GM10266 (cell line): ENCODE measurements around the gene NUP98.
"Not testable (repeated sequence)": the region's sequence is repeated elsewhere in the genome, so short reads cannot be mapped to it uniquely, and the experiment has no call there.

ENCODE experiments used
- DNase-seq: peaks from one replicate; pipeline ENCODE4 v3.0.0; 2012; ENCODE audit errors: extremely low spot score
- TF ChIP-seq, protein P1 (sequence below): IDR thresholded peaks from 2 replicates; pipeline ENCODE4 v1.5.1; 2012; ENCODE audit warnings: mild to moderate bottlenecking, low read depth; ENCODE audit not compliant: control insufficient read depth, insufficient read depth; ENCODE audit errors: missing control alignments

Gene NUP98

GRCh38 chr11:3782963-3783362 lies 14.4 kb downstream of the NUP98 start:
- DNase-seq = no peak
- TF ChIP-seq, protein P1, sequence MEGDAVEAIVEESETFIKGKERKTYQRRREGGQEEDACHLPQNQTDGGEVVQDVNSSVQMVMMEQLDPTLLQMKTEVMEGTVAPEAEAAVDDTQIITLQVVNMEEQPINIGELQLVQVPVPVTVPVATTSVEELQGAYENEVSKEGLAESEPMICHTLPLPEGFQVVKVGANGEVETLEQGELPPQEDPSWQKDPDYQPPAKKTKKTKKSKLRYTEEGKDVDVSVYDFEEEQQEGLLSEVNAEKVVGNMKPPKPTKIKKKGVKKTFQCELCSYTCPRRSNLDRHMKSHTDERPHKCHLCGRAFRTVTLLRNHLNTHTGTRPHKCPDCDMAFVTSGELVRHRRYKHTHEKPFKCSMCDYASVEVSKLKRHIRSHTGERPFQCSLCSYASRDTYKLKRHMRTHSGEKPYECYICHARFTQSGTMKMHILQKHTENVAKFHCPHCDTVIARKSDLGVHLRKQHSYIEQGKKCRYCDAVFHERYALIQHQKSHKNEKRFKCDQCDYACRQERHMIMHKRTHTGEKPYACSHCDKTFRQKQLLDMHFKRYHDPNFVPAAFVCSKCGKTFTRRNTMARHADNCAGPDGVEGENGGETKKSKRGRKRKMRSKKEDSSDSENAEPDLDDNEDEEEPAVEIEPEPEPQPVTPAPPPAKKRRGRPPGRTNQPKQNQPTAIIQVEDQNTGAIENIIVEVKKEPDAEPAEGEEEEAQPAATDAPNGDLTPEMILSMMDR = no peak

- TF ChIP-seq, protein P1 = no peak
- no peak for DNase-seq
Observed at GRCh38 chr11:3781423-3781822, 15.9 kb downstream of the NUP98 start.

- DNase-seq = no peak
- TF ChIP-seq, protein P1 = no peak
Observed at GRCh38 chr11:3775736-3776406, 21.5 kb downstream of the NUP98 start.

DNA sequence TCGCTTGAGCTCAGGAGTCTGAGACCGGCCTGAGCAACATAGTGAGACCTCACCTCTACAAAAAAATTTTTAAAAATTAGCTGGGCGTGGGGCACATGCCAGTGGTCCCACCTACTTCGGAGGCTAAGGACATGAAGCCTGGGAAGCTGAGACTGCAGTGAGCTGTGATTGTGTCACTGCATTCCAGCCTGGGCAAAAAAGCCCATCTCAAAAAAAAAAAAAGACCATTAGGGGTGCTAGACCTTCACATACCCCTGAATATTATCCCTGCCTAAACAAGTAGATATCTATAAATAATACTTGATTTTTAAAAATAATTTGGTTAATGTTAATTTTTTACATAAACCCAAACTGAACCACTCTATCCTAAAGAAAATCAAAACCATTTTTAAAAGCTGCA lies 24.2 kb downstream of the NUP98 start:
- no peak for DNase-seq
- TF ChIP-seq, protein P1 = no peak

GRCh38 chr11:3767536-3767935 lies 29.8 kb downstream of the NUP98 start:
- TF ChIP-seq, protein P1 = no peak
- no peak for DNase-seq

- DNase-seq = not testable (repeated sequence)
Observed at GRCh38 chr11:3766836-3767235, 30.5 kb downstream of the NUP98 start.

DNA sequence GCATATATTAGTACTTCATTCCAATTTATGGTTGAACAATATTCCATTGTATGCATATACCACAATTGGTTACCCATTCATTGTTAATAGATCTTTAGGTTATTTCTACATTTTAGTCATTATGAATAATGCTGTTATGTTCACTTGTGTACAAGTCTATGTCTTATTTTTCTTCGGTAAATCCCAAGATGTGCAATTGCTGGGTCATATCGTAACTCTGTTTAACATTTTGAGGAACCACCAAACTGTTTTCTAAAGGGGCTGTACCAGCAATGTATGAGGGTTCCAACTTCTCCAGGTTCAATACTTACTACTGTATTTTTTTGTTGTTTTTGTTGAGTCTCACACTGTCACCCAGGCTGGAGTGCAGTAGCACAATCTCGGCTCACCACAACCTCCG lies 33.1 kb downstream of the NUP98 start:
- TF ChIP-seq, protein P1 = no peak
- no peak for DNase-seq

DNA sequence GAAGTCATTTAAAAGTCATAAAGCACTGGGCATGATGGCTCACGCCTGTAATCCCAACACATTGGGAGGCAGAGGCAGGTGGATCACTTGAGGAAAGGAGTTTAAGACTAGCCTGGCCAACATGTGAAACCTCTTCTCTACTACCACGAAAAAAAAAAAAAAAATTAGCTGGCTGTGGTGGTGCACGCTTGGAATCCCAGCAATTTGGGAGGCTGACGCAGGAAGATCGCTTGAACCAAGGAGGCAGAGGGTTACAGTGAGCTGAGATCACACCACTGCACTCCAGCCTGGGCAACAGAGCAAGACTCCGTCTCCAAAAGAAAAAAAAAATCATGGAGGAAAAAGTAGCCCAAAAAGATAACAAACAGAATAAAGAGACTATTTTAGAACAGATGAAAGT lies 42.2 kb downstream of the NUP98 start:
- TF ChIP-seq, protein P1 = no peak
- DNase-seq = no peak
